IMR-90 (cell line): ENCODE results near the gene MAP3K5. TPM values are rescaled to one million over a fixed set of nuclear protein-coding genes. Genes with fewer than 3 reads are reported as not detected.

ENCODE experiments used
- ATAC-seq: fragments of 200-7000 bp; cut with Tn5 transposase; 2 replicates; pipeline ENCODE4 v1.9.1; 2020; ENCODE audit warnings: low read depth, mild to moderate bottlenecking, moderate library complexity
- BruUV-seq: library from RNA; stranded (reverse); fragments of 400-500 nt; replicated peaks from 2 replicates; lab custom pipeline; 2021; lab: Mats Ljungman, UMichigan
- CTCF ChIA-PET: fragments of 300-600 bp; formaldehyde crosslinking; extraction: SDS; loops from one replicate; lab custom pipeline; 2021; ENCODE audit warnings: antibody characterized with exemption; lab: Yijun Ruan, JAX
- POLR2A ChIA-PET: fragments of 300-600 bp; sonication (Branson Sonifier 250); formaldehyde crosslinking; loops from one replicate; lab custom pipeline; 2022; ENCODE audit warnings: antibody characterized with exemption; ENCODE audit not compliant: unreplicated experiment; lab: Charles Lee
- DNase-seq: peaks from one replicate; pipeline ENCODE4 v3.0.0; 2013
- H2AFZ ChIP-seq: replicated peaks from 2 replicates; pipeline ENCODE3; 2013; ENCODE audit warnings: low read length, mild to moderate bottlenecking; ENCODE audit not compliant: poor library complexity
- H2AK5ac ChIP-seq: 2 replicates; pipeline ENCODE4 v1.6.1; 2013; ENCODE audit warnings: low read depth, low read length, inconsistent platforms
- H2AK9ac ChIP-seq: replicated peaks from 2 replicates; pipeline ENCODE3; 2013; ENCODE audit warnings: mild to moderate bottlenecking, low read depth, low read length, moderate library complexity; ENCODE audit not compliant: poor library complexity
- H2BK120ac ChIP-seq: 2 replicates; pipeline ENCODE4 v1.6.1; 2013; ENCODE audit warnings: low read depth, low read length, inconsistent platforms
- H2BK15ac ChIP-seq: 3 replicates; pipeline ENCODE4 v1.6.1; 2013; ENCODE audit warnings: low read depth, low read length, inconsistent platforms
- H2BK20ac ChIP-seq: 2 replicates; pipeline ENCODE4 v1.6.1; 2013; ENCODE audit warnings: low read depth, mild to moderate bottlenecking, inconsistent platforms, low read length, moderate library complexity
- H2BK5ac ChIP-seq: 2 replicates; pipeline ENCODE4 v1.6.1; 2013; ENCODE audit warnings: mild to moderate bottlenecking, low read depth, low read length, inconsistent platforms; ENCODE audit not compliant: poor library complexity, severe bottlenecking
- H3K14ac ChIP-seq: replicated peaks from 2 replicates; pipeline ENCODE4 v1.6.1; 2013; ENCODE audit warnings: low read depth, low read length, inconsistent platforms
- H3K18ac ChIP-seq: 2 replicates; pipeline ENCODE4 v1.6.1; 2013; ENCODE audit warnings: low read depth, low read length, control low read depth
- H3K23ac ChIP-seq: 2 replicates; pipeline ENCODE4 v1.6.1; 2013; ENCODE audit warnings: low read depth, low read length, inconsistent platforms
- H3K27ac ChIP-seq: 2 replicates; pipeline ENCODE4 v1.5.1; 2013; ENCODE audit warnings: mild to moderate bottlenecking, control low read depth, low read length; ENCODE audit not compliant: insufficient read depth
- H3K27me3 ChIP-seq: 2 replicates; pipeline ENCODE4 v1.6.1; 2013; ENCODE audit warnings: low read length; ENCODE audit not compliant: control insufficient read depth, insufficient read depth
- H3K36me3 ChIP-seq: 2 replicates; pipeline ENCODE4 v1.6.1; 2013; ENCODE audit warnings: low read length, mixed read lengths; ENCODE audit not compliant: control insufficient read depth, insufficient read depth
- H3K4ac ChIP-seq: 2 replicates; pipeline ENCODE4 v1.6.1; 2013; ENCODE audit warnings: low read depth, low read length, inconsistent platforms
- H3K4me1 ChIP-seq: 2 replicates; pipeline ENCODE4 v1.6.1; 2013; ENCODE audit warnings: low read length, mixed read lengths; ENCODE audit not compliant: control insufficient read depth, insufficient read depth
- H3K4me2 ChIP-seq: 2 replicates; pipeline ENCODE4 v1.6.1; 2013; ENCODE audit warnings: low read depth, mild to moderate bottlenecking, control low read depth, low read length, moderate library complexity
- H3K4me3 ChIP-seq: 2 replicates; pipeline ENCODE4 v1.5.1; 2013; ENCODE audit warnings: low read depth, mild to moderate bottlenecking, control low read depth, low read length, moderate library complexity; ENCODE audit not compliant: insufficient read depth
- H3K56ac ChIP-seq: 2 replicates; pipeline ENCODE4 v1.6.1; 2013; ENCODE audit warnings: low read length, inconsistent platforms; ENCODE audit not compliant: insufficient read depth; ENCODE audit errors: extremely low read depth
- H3K79me1 ChIP-seq, 2 experiments: 2 replicates each; pipeline ENCODE4 v1.6.1; 2013; ENCODE audit warnings: low read length in 2 of 2, inconsistent platforms in 1 of 2, low read depth in 1 of 2
- H3K9ac ChIP-seq: 2 replicates; pipeline ENCODE4 v1.6.1; 2013; ENCODE audit warnings: low read depth, low read length, control low read depth
- H3K9me1 ChIP-seq: 2 replicates; pipeline ENCODE4 v1.6.1; 2013; ENCODE audit warnings: low read length, inconsistent platforms; ENCODE audit not compliant: insufficient read depth
- H3K9me3 ChIP-seq: 2 replicates; pipeline ENCODE4 v1.6.1; 2013; ENCODE audit warnings: low read length; ENCODE audit not compliant: control insufficient read depth, insufficient read depth
- H4K20me1 ChIP-seq: 2 replicates; pipeline ENCODE4 v1.6.1; 2013; ENCODE audit warnings: low read length, inconsistent platforms; ENCODE audit not compliant: insufficient read depth
- H4K5ac ChIP-seq: 2 replicates; pipeline ENCODE4 v1.6.1; 2013; ENCODE audit warnings: mild to moderate bottlenecking, low read depth, low read length, control low read depth
- H4K8ac ChIP-seq, 2 experiments: 2 replicates each; pipeline ENCODE4 v1.6.1; 2013; ENCODE audit warnings: low read depth in 2 of 2, low read length in 2 of 2, control low read depth in 1 of 2, inconsistent platforms in 1 of 2
- H4K91ac ChIP-seq: 2 replicates; pipeline ENCODE4 v1.6.1; 2013; ENCODE audit warnings: low read depth, low read length, inconsistent platforms; ENCODE audit not compliant: insufficient read depth
- BHLHE40 ChIP-seq: fragments of 150-350 bp; IDR thresholded peaks from 2 replicates; pipeline ENCODE4 v1.6.1; 2016; ENCODE audit warnings: mild to moderate bottlenecking, low read depth, low read length
- CEBPB ChIP-seq: IDR thresholded peaks from 2 replicates; pipeline ENCODE4 v1.6.1; 2012; ENCODE audit warnings: low read depth, low read length, improper control_type of control experiment
- ELK1 ChIP-seq: fragments of 150-350 bp; IDR thresholded peaks from 2 replicates; pipeline ENCODE4 v1.6.1; 2016; ENCODE audit warnings: low read depth, mild to moderate bottlenecking, low read length, moderate library complexity, borderline replicate concordance
- FOS ChIP-seq: fragments of 150-350 bp; IDR thresholded peaks from 2 replicates; pipeline ENCODE4 v1.6.1; 2016; ENCODE audit warnings: low read depth, low read length
- MAZ ChIP-seq: IDR thresholded peaks from 2 replicates; pipeline ENCODE4 v1.6.1; 2012; ENCODE audit warnings: low read depth, mild to moderate bottlenecking, low read length, improper control_type of control experiment, moderate library complexity, borderline replicate concordance
- NFE2L2 ChIP-seq: fragments of 150-350 bp; IDR thresholded peaks from 2 replicates; pipeline ENCODE4 v1.6.1; 2016; ENCODE audit warnings: low read depth, mild to moderate bottlenecking, low read length
- POLR2A ChIP-seq: IDR thresholded peaks from 2 replicates; pipeline ENCODE4 v1.6.1; 2012; ENCODE audit warnings: mild to moderate bottlenecking, low read depth, low read length
- RCOR1 ChIP-seq: IDR thresholded peaks from 2 replicates; pipeline ENCODE4 v1.6.1; 2012; ENCODE audit warnings: mild to moderate bottlenecking, low read length, improper control_type of control experiment; ENCODE audit not compliant: insufficient replicate concordance
- SMC3 ChIP-seq: fragments of 150-350 bp; IDR thresholded peaks from 2 replicates; pipeline ENCODE4 v1.6.1; 2016; ENCODE audit warnings: low read depth, mild to moderate bottlenecking, antibody characterized with exemption, low read length, moderate library complexity
- USF2 ChIP-seq: fragments of 150-350 bp; IDR thresholded peaks from 2 replicates; pipeline ENCODE4 v1.6.1; 2017; ENCODE audit warnings: mild to moderate bottlenecking, antibody characterized with exemption, low read length, low read depth
- WGBS, 2 experiments: methylation state at CpG; one replicate each; pipeline versions ENCODE4 v1.1.5 to v1.1.7; 2013; ENCODE audit warnings: missing lambda C conversion rate in 2 of 2; ENCODE audit not compliant: insufficient read length in 1 of 2; ENCODE audit errors: extremely low coverage in 2 of 2; 5-methylcytosine and 5-hydroxymethylcytosine counted together
- dilution Hi-C: fragments of 300-500 bp; cut with HindIII; formaldehyde crosslinking; loops from one replicate; pipeline ENCODE4 v1.14.3; 2018; ENCODE audit warnings: low sequenced_read_pairs; ENCODE audit not compliant: unreplicated experiment
- in situ Hi-C: fragments of 300-500 bp; cut with MboI; formaldehyde crosslinking; loops from 3 replicates; pipeline ENCODE4 v1.14.3; 2019; ENCODE audit warnings: low sequenced_read_pairs, inconsistent platforms, mixed read lengths
- intact Hi-C: fragments of 100-400 bp; cut with micrococcal nuclease; formaldehyde crosslinking; loops from 2 replicates; pipeline ENCODE4 v1.10.0; 2022
- polyA plus RNA-seq, 3 experiments: library from polyadenylated mRNA; depleted of rRNA; stranded (reverse); fragments of >200 nt; gene quantifications; 2 replicates each; pipeline ENCODE4 v1.2.3, GENCODE V29; 2012; ENCODE audit warnings: low replicate concordance in 1 of 3
- total RNA-seq: library from RNA; depleted of rRNA; stranded (reverse); fragments of >200 nt; gene quantifications from 2 replicates; pipeline ENCODE4 v1.2.3, GENCODE V29; 2012
- TF ChIP-seq, protein P1 (sequence below): conservative IDR thresholded peaks from 2 replicates; pipeline ENCODE4 v1.5.1; 2012; ENCODE audit warnings: mild to moderate bottlenecking, low read depth, low read length, improper control_type of control experiment

MAP3K5 gene
- total and polyA plus RNA-seq, 2 of the 4 experiments (the other 2 are of a cell fraction), result 5.4 to 17.6 TPM

GRCh38 chr6:136633355-136633754 lies 158.9 kb downstream of the MAP3K5 start:
- Histone ChIP-seq H4K5ac (no peak overlapping the region), H2AK9ac (no peak overlapping the region), H3K56ac (no peak overlapping the region), H2AFZ (no peak overlapping the region), H2BK5ac (no peak overlapping the region), H3K23ac (no peak overlapping the region), H4K20me1 (no peaks in the 10 kb centered on the region), H3K79me1 (peaks cover 0 to 7% of the 10 kb centered on the region in 2 experiments; a peak in 1 of 4 replicates), H4K8ac (no peak overlapping the region), H3K4me2 (no peak overlapping the region), H3K4ac (no peak overlapping the region), H3K9me1 (peaks cover 4% of the 10 kb centered on the region; the same call in 1 of the 2 replicates), H2BK120ac (no peak overlapping the region), H2AK5ac (no peak overlapping the region), H3K9me3 (no peaks in the 10 kb centered on the region), H3K36me3 (peaks cover 20% of the 10 kb centered on the region), H3K14ac (no peak overlapping the region), H3K27ac (no peak overlapping the region), H2BK15ac (no peak overlapping the region), H3K4me1 (no peaks in the 10 kb centered on the region), H4K91ac (no peak overlapping the region), H2BK20ac (no peak overlapping the region), H3K18ac (no peak overlapping the region), H3K9ac (no peak overlapping the region), H3K4me3 (no peak overlapping the region), H3K27me3 (no peaks in the 10 kb centered on the region)
- POLR2A ChIA-PET, result no interaction called here
- dilution Hi-C loops, result no loop called here
- ATAC-seq (no peak), DNase-seq (no peak)
- BruUV-seq, result no TSS peak
- WGBS, 2 experiments, result no CpG with 5 or more reads among the region's 1 CpG
- intact Hi-C loops, result no loop called here
- TF ChIP-seq, protein P1, sequence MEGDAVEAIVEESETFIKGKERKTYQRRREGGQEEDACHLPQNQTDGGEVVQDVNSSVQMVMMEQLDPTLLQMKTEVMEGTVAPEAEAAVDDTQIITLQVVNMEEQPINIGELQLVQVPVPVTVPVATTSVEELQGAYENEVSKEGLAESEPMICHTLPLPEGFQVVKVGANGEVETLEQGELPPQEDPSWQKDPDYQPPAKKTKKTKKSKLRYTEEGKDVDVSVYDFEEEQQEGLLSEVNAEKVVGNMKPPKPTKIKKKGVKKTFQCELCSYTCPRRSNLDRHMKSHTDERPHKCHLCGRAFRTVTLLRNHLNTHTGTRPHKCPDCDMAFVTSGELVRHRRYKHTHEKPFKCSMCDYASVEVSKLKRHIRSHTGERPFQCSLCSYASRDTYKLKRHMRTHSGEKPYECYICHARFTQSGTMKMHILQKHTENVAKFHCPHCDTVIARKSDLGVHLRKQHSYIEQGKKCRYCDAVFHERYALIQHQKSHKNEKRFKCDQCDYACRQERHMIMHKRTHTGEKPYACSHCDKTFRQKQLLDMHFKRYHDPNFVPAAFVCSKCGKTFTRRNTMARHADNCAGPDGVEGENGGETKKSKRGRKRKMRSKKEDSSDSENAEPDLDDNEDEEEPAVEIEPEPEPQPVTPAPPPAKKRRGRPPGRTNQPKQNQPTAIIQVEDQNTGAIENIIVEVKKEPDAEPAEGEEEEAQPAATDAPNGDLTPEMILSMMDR, result no peak
- TF ChIP-seq ELK1, result no peak
- TF ChIP-seq NFE2L2, result no peak
- no peak for TF ChIP-seq RCOR1
- no peak for TF ChIP-seq MAZ
- TF ChIP-seq CEBPB, result no peak
- TF ChIP-seq POLR2A, result no peak
- TF ChIP-seq SMC3, result no peak
- TF ChIP-seq BHLHE40, result no peak
- no peak for TF ChIP-seq USF2
- no peak for TF ChIP-seq FOS
- CTCF ChIA-PET, result interaction anchor here (1.5 kb wide), 1 partner anchor 11 kb away, joined by 3 read pairs; no protein-coding TSS in a partner anchor
- in situ Hi-C loops, result no loop called here
